SK-N-SH treated with all-trans-retinoic acid at 6 μM for 48 hours (cell line): ENCODE results near the gene COLGALT1.

Experiments
- ATAC-seq: fragments of 200-7000 bp; cut with Tn5 transposase; 3 replicates; pipeline ENCODE4 v1.9.1; 2020; ENCODE audit warnings: mild to moderate bottlenecking, moderate library complexity
- CSDC2 ChIP-seq: fragments of 250-450 bp; sonication (Bioruptor Pico); IDR thresholded peaks from 2 replicates; pipeline ENCODE4 v1.5.0; 2020; ENCODE audit warnings: mild to moderate bottlenecking, moderate library complexity
- ESRRG ChIP-seq: fragments of 250-450 bp; sonication (Bioruptor Pico); IDR thresholded peaks from 2 replicates; pipeline ENCODE4 v1.6.1; 2021; ENCODE audit warnings: mild to moderate bottlenecking
- GLIS3 ChIP-seq: fragments of 250-450 bp; sonication (Bioruptor Pico); IDR thresholded peaks from 2 replicates; pipeline ENCODE4 v1.5.0; 2020; ENCODE audit warnings: mild to moderate bottlenecking, moderate library complexity
- ISL1 ChIP-seq: fragments of 250-450 bp; sonication (Bioruptor Pico); IDR thresholded peaks from 2 replicates; pipeline ENCODE4 v2.1.2; 2022; ENCODE audit warnings: mild to moderate bottlenecking, moderate library complexity
- PPARA ChIP-seq: fragments of 250-450 bp; sonication (Bioruptor Pico); IDR thresholded peaks from 2 replicates; pipeline ENCODE4 v1.5.0; 2020; ENCODE audit warnings: mild to moderate bottlenecking, borderline replicate concordance
- RARB ChIP-seq: fragments of 250-450 bp; sonication (Bioruptor Pico); IDR thresholded peaks from 2 replicates; pipeline ENCODE4 v1.8.0; 2021; ENCODE audit warnings: mild to moderate bottlenecking, moderate library complexity
- SNAI2 ChIP-seq: fragments of 250-450 bp; sonication (Bioruptor Pico); IDR thresholded peaks from 2 replicates; pipeline ENCODE4 v1.5.0; 2020; ENCODE audit warnings: mild to moderate bottlenecking, moderate library complexity
- TCF4 ChIP-seq: fragments of 250-450 bp; sonication (Bioruptor Pico); IDR thresholded peaks from 2 replicates; pipeline ENCODE4 v1.8.0; 2021; ENCODE audit warnings: mild to moderate bottlenecking, moderate library complexity, borderline replicate concordance
- TOX ChIP-seq: fragments of 250-450 bp; sonication (Bioruptor Pico); IDR thresholded peaks from 2 replicates; pipeline ENCODE4 v1.8.0; 2021; ENCODE audit warnings: mild to moderate bottlenecking, moderate library complexity, borderline replicate concordance
- ZC3H10 ChIP-seq: fragments of 250-450 bp; sonication (Bioruptor Pico); IDR thresholded peaks from 2 replicates; pipeline ENCODE4 v1.5.1; 2021; ENCODE audit warnings: mild to moderate bottlenecking, moderate library complexity
- ZFP3 ChIP-seq: fragments of 250-450 bp; sonication (Bioruptor Pico); IDR thresholded peaks from 2 replicates; pipeline ENCODE4 v1.5.0; 2020; ENCODE audit warnings: mild to moderate bottlenecking, moderate library complexity
- ZFP30 ChIP-seq: fragments of 450-650 bp; formaldehyde crosslinking; IDR thresholded peaks from 2 replicates; pipeline ENCODE4 v1.5.0; 2022; ENCODE audit warnings: mild to moderate bottlenecking, moderate library complexity
- ZNF70 ChIP-seq: fragments of 450-650 bp; formaldehyde crosslinking; IDR thresholded peaks from 2 replicates; pipeline ENCODE4 v1.5.0; 2020; ENCODE audit warnings: mild to moderate bottlenecking, moderate library complexity
- TF ChIP-seq, protein P1 (sequence below): fragments of 250-450 bp; sonication (Bioruptor Pico); IDR thresholded peaks from 2 replicates; pipeline ENCODE4 v1.8.0; 2021; ENCODE audit warnings: low read depth, mild to moderate bottlenecking, moderate library complexity, borderline replicate concordance
- TF ChIP-seq, protein P2 (sequence below): fragments of 250-450 bp; sonication (Bioruptor Pico); IDR thresholded peaks from 2 replicates; pipeline ENCODE4 v1.5.1; 2021; ENCODE audit warnings: mild to moderate bottlenecking, moderate library complexity
- TF ChIP-seq, protein P3 (sequence below): fragments of 250-450 bp; sonication (Bioruptor Pico); IDR thresholded peaks from 2 replicates; pipeline ENCODE4 v1.8.0; 2020; ENCODE audit warnings: mild to moderate bottlenecking, moderate library complexity, borderline replicate concordance
- TF ChIP-seq, protein P4 (sequence below): fragments of 250-450 bp; sonication (Bioruptor Pico); IDR thresholded peaks from 2 replicates; pipeline ENCODE4 v1.5.1; 2020; ENCODE audit warnings: low read depth, mild to moderate bottlenecking, moderate library complexity
- TF ChIP-seq, protein P5 (sequence below): fragments of 250-450 bp; sonication (Bioruptor Pico); IDR thresholded peaks from 2 replicates; pipeline ENCODE4 v1.5.0; 2020; ENCODE audit warnings: mild to moderate bottlenecking, moderate library complexity

COLGALT1 gene

DNA sequence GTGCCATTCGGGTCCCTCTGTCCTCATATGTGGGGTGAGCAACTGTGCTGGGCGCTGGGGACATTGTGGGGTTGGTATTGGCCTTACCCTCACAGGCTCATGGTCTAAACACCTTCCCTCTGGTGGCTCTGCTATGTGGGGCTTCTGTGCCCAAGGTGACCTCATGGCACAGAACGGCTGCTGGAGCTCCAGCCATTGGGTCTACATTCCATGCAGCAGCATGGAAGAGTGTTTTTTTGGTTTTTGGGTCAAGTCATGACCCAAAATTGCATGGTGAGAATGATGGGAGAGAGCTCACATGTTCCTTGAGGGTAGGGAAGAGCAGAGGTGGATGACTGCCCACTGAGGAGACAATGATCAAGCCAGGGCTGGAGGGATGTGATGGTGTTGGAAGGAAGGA lies 26.8 kb upstream of the COLGALT1 start:
- TF ChIP-seq, protein P1, sequence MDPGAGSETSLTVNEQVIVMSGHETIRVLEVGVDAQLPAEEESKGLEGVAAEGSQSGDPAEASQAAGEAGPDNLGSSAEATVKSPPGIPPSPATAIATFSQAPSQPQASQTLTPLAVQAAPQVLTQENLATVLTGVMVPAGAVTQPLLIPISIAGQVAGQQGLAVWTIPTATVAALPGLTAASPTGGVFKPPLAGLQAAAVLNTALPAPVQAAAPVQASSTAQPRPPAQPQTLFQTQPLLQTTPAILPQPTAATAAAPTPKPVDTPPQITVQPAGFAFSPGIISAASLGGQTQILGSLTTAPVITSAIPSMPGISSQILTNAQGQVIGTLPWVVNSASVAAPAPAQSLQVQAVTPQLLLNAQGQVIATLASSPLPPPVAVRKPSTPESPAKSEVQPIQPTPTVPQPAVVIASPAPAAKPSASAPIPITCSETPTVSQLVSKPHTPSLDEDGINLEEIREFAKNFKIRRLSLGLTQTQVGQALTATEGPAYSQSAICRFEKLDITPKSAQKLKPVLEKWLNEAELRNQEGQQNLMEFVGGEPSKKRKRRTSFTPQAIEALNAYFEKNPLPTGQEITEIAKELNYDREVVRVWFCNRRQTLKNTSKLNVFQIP (CRISPR knock-in tag): no peak
- no peak for TF ChIP-seq GLIS3 (CRISPR knock-in tag)
- TF ChIP-seq, protein P2, sequence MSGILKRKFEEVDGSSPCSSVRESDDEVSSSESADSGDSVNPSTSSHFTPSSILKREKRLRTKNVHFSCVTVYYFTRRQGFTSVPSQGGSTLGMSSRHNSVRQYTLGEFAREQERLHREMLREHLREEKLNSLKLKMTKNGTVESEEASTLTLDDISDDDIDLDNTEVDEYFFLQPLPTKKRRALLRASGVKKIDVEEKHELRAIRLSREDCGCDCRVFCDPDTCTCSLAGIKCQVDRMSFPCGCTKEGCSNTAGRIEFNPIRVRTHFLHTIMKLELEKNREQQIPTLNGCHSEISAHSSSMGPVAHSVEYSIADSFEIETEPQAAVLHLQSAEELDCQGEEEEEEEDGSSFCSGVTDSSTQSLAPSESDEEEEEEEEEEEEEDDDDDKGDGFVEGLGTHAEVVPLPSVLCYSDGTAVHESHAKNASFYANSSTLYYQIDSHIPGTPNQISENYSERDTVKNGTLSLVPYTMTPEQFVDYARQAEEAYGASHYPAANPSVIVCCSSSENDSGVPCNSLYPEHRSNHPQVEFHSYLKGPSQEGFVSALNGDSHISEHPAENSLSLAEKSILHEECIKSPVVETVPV: no peak
- no peak for TF ChIP-seq SNAI2 (CRISPR knock-in tag)
- no peak for TF ChIP-seq ZFP30 (CRISPR knock-in tag)
- no peak for TF ChIP-seq ZC3H10
- no peak for TF ChIP-seq TOX (CRISPR knock-in tag)
- TF ChIP-seq, protein P3, sequence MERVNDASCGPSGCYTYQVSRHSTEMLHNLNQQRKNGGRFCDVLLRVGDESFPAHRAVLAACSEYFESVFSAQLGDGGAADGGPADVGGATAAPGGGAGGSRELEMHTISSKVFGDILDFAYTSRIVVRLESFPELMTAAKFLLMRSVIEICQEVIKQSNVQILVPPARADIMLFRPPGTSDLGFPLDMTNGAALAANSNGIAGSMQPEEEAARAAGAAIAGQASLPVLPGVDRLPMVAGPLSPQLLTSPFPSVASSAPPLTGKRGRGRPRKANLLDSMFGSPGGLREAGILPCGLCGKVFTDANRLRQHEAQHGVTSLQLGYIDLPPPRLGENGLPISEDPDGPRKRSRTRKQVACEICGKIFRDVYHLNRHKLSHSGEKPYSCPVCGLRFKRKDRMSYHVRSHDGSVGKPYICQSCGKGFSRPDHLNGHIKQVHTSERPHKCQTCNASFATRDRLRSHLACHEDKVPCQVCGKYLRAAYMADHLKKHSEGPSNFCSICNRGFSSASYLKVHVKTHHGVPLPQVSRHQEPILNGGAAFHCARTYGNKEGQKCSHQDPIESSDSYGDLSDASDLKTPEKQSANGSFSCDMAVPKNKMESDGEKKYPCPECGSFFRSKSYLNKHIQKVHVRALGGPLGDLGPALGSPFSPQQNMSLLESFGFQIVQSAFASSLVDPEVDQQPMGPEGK (CRISPR knock-in tag): no peak
- ATAC-seq: no peak

DNA sequence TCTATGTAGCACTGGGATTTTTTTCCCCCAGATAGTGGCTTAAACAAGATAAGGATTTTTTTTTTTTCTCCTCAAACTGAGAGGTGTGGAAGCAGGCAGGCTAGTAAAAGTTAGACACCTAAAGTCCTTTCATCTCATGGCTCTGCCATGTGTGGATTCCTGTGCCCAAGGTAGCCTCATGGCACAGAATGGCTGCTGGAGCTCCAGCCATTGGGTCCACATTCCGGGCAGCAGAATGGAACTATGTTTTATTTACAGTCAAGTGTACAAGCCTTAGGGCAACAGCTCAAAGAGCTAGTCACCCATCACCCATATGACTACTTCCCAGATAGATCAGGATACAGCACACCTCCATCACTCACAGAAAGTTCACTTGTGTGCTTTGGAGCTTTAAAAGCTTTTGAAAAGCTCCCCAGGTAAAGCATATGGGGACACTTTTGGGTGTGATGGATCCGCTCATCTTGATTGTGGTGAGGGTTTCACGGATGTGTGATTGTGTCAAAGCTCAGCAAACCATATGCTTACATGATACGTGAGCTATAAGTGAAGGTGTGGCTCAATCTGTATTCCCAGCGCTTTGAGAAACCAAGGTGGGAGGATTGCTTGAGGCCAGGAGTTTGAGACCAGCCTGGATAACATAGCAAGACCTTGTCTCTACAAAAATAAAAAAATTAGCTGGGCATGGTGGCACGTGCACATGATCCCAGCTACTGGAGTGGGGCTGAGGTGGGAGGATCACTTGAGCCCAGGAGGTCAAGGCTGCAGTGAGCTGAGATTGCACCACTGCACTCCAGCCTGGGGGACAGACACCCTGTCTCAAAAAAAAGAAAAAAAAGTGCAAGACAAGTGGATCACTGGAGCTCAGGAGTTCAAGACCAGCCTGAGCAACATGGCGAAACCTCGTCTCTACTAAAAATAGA lies 25.9 kb upstream of the COLGALT1 start:
- no peak for ATAC-seq
- TF ChIP-seq RARB (CRISPR knock-in tag) (no peak), PPARA (CRISPR knock-in tag) (no peak), GLIS3 (CRISPR knock-in tag) (no peak), TCF4 (CRISPR knock-in tag) (no peak), ESRRG (CRISPR knock-in tag) (no peak), TOX (CRISPR knock-in tag) (no peak), ZC3H10 (no peak), ZNF70 (CRISPR knock-in tag) (no peak), SNAI2 (CRISPR knock-in tag) (no peak), CSDC2 (no peak), ZFP3 (no peak), ISL1 (CRISPR knock-in tag) (no peak)
- TF ChIP-seq, protein P4, sequence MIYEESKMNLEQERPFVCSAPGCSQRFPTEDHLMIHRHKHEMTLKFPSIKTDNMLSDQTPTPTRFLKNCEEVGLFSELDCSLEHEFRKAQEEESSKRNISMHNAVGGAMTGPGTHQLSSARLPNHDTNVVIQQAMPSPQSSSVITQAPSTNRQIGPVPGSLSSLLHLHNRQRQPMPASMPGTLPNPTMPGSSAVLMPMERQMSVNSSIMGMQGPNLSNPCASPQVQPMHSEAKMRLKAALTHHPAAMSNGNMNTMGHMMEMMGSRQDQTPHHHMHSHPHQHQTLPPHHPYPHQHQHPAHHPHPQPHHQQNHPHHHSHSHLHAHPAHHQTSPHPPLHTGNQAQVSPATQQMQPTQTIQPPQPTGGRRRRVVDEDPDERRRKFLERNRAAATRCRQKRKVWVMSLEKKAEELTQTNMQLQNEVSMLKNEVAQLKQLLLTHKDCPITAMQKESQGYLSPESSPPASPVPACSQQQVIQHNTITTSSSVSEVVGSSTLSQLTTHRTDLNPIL (CRISPR knock-in tag): no peak
- TF ChIP-seq, protein P1 (CRISPR knock-in tag): no peak
- TF ChIP-seq, protein P2: no peak

DNA sequence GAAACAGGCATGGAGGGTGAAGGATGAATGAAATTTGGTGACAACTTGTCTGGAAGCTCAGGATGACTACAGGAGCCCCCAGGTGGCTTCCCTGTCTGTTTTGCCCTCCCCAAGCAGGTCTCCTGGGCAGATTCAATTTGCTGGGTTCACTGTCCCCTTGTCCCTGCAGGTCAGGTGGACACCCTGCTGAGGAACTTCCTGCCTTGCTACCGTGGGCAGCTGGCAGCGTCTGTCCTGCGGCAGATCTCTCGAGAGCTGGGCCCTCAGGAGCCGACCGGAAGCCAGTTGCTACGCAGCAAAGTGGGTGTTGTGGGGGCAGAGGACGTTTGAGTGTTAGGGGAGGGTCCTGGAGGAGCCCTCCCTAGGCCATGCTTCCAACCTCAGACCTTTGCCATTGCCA lies 24.9 kb upstream of the COLGALT1 start:
- ATAC-seq: no peak
- TF ChIP-seq, protein P4 (CRISPR knock-in tag): no peak
- TF ChIP-seq ZFP30 (CRISPR knock-in tag) (no peak), ZC3H10 (no peak), SNAI2 (CRISPR knock-in tag) (no peak), PPARA (CRISPR knock-in tag) (no peak), ZFP3 (no peak), TOX (CRISPR knock-in tag) (no peak), ZNF70 (CRISPR knock-in tag) (no peak), CSDC2 (no peak)
- TF ChIP-seq, protein P5, sequence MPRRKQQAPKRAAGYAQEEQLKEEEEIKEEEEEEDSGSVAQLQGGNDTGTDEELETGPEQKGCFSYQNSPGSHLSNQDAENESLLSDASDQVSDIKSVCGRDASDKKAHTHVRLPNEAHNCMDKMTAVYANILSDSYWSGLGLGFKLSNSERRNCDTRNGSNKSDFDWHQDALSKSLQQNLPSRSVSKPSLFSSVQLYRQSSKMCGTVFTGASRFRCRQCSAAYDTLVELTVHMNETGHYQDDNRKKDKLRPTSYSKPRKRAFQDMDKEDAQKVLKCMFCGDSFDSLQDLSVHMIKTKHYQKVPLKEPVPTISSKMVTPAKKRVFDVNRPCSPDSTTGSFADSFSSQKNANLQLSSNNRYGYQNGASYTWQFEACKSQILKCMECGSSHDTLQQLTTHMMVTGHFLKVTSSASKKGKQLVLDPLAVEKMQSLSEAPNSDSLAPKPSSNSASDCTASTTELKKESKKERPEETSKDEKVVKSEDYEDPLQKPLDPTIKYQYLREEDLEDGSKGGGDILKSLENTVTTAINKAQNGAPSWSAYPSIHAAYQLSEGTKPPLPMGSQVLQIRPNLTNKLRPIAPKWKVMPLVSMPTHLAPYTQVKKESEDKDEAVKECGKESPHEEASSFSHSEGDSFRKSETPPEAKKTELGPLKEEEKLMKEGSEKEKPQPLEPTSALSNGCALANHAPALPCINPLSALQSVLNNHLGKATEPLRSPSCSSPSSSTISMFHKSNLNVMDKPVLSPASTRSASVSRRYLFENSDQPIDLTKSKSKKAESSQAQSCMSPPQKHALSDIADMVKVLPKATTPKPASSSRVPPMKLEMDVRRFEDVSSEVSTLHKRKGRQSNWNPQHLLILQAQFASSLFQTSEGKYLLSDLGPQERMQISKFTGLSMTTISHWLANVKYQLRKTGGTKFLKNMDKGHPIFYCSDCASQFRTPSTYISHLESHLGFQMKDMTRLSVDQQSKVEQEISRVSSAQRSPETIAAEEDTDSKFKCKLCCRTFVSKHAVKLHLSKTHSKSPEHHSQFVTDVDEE (CRISPR knock-in tag): no peak
- TF ChIP-seq, protein P3 (CRISPR knock-in tag): no peak
